ENCODE data around the gene DYNC2H1.

DYNC2H1 gene

DNA sequence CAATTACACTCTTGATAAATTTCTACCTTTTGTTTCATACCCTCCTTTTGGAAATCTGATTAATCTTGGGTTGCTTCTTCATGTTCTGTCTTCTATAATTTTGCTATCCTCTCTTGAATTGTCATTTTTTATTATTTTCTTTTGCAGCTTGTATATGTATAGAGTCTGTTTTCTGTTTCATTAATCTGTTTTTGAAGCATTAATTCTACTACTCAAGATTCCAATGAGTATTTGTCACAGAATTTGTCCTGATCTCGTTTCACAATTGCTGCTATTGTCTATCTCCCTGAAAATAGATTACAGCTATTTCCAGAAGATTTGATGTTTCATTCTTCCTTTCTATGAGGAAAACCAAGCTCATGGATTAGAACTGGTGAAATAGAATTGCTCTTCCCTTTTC lies 406.1 kb downstream of the DYNC2H1 start:
- Mint-ChIP-seq H3K27me3 (ENCODE audit: low read depth) (peaks cover 5% of the 10 kb centered on the region), H3K4me3 (no peak overlapping the region), H3K4me1 (ENCODE audit: low read depth) (no peaks in the 10 kb centered on the region), H3K36me3 (ENCODE audit: low read depth) (no peaks in the 10 kb centered on the region), H3K27ac (no peak overlapping the region), H3K9me3 (no peaks in the 10 kb centered on the region)

DNA sequence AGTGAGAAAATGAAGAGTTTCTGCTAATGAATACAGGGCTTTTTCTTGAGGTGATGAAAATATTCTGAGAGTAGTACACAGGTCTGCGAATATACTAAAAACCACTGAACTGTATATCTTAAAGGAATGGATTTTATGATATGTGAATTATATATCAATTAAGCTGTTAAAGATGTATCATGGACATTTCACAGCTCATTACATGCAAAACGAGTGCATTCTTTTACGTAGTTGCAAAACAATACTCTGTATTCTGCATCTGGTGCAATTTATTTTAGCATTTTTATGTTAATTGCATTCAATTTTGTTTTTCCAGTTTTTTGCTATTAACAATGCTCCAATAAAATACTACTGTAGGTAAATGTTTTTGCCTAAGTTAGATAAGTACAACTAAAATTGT lies 411.6 kb downstream of the DYNC2H1 start:
- Mint-ChIP-seq H3K4me3 (no peak overlapping the region), H3K9me3 (no peaks in the 10 kb centered on the region), H3K4me1 (ENCODE audit: low read depth) (no peaks in the 10 kb centered on the region), H3K27me3 (ENCODE audit: low read depth) (no peaks in the 10 kb centered on the region), H3K27ac (no peak overlapping the region), H3K36me3 (ENCODE audit: low read depth) (no peaks in the 10 kb centered on the region)

DNA sequence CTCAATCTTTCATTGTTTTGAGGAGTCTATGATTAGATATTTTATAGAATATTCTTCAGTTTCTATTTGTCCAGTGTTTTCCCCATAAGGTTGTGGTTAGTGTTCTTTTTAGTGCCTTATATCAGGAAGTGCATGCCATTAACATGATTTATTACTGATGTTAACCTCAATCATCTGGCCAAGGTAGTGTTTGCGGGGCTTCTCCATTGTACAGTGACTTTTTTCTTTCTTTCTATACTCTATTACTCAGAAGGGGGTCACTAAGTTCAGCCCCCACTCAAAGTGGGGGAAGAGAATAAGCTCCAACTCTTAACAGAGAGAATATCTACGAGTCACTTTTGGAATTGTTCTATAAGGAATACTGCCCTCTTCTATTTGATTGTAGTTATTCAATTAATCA lies 415.8 kb downstream of the DYNC2H1 start:
- H3K9me3 Mint-ChIP-seq: no peaks in the 10 kb centered on the region
- H3K27me3 Mint-ChIP-seq (ENCODE audit: low read depth): no peaks in the 10 kb centered on the region
- no peak overlapping the region for H3K4me3 Mint-ChIP-seq
- no peak overlapping the region for H3K27ac Mint-ChIP-seq
- H3K4me1 Mint-ChIP-seq (ENCODE audit: low read depth): no peaks in the 10 kb centered on the region
- H3K36me3 Mint-ChIP-seq (ENCODE audit: low read depth): no peaks in the 10 kb centered on the region

DNA sequence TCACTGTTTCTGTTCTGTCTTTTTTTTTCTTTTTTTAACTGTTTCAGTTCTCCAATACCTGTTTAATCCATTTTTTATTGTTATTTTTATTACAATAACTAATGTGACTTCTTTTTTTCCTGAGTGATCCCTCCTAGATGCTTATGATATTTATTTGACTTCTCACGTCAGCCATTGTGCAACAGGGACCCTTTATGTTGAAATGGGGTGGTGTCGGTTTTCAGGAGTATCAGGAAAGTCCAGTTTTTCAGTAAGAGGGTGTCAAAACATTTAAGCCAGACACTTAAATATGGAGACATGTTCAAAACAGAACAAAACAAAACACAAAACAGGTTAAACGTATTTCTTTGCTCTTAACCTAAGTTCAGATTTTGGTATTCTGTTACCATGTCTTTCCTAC lies 418.8 kb downstream of the DYNC2H1 start:
- no peaks in the 10 kb centered on the region for H3K36me3 Mint-ChIP-seq (ENCODE audit: low read depth)
- H3K4me1 Mint-ChIP-seq (ENCODE audit: low read depth): no peaks in the 10 kb centered on the region
- no peak overlapping the region for H3K4me3 Mint-ChIP-seq
- H3K9me3 Mint-ChIP-seq: no peaks in the 10 kb centered on the region
- no peak overlapping the region for H3K27ac Mint-ChIP-seq
- peaks cover 9% of the 10 kb centered on the region for H3K27me3 Mint-ChIP-seq (ENCODE audit: low read depth)

DNA sequence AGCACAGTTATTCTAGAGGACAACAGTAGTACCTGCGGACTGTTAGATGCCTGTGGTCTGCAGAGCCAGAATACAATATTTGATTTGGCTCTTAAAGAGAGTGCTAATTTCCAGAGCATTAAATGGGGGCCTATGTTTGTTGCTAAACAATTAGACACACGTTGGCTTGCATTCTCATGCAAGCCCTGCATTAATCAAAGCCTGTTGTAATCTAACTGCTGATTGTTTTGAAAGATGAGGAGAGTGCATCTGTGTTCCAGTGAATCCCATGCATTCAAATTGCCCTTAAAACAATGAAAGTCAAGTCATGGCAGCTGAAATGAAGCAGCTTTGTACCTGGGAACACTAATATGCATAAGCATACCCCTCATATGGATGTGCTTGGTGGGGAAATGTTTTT lies 419.4 kb downstream of the DYNC2H1 start:
- no peaks in the 10 kb centered on the region for H3K4me1 Mint-ChIP-seq (ENCODE audit: low read depth)

GRCh38 chr11:103529181-103529684 lies 420.0 kb downstream of the DYNC2H1 start:
- Mint-ChIP-seq H3K27ac (no peak overlapping the region), H3K9me3 (no peaks in the 10 kb centered on the region), H3K36me3 (ENCODE audit: low read depth) (no peaks in the 10 kb centered on the region), H3K27me3 (ENCODE audit: low read depth) (peaks cover 11% of the 10 kb centered on the region), H3K4me1 (ENCODE audit: low read depth) (no peaks in the 10 kb centered on the region), H3K4me3 (no peak overlapping the region)

More for the DNA sequence above, 419.4 kb downstream of the DYNC2H1 start:
- Mint-ChIP-seq H3K4me3 (no peak overlapping the region), H3K27me3 (ENCODE audit: low read depth) (peaks cover 11% of the 10 kb centered on the region), H3K27ac (no peak overlapping the region), H3K9me3 (no peaks in the 10 kb centered on the region), H3K36me3 (ENCODE audit: low read depth) (no peaks in the 10 kb centered on the region)
